ENCODE data around the gene ZFYVE16. TPM values are rescaled to one million over a fixed set of nuclear protein-coding genes. Genes with fewer than 3 reads are reported as not detected.

Gene ZFYVE16
- total RNA-seq, 4 donors from 2014 or later, result 24.3 to 64.0 (median 34.0) TPM

- no peak overlapping the region for H3K27ac ChIP-seq
- TF ChIP-seq POLR2A (IDR thresholded peaks at IDR 0.05) (no peak), POLR2AphosphoS5 (IDR thresholded peaks at IDR 0.05) (no peak), CTCF (IDR thresholded peaks at IDR 0.05) (no peak), EP300 (IDR thresholded peaks at IDR 0.05; ENCODE audit: low read depth) (no peak)
- WGBS, 2 donors (ENCODE audit: low coverage in 1 of 2), result 94 to 100% methylated on average over 2 to 3 of the region's 3 CpGs
- peaks cover 0 to 9% (median 8%) of the 10 kb centered on the region in 4 donors for H3K4me1 ChIP-seq
- H3K36me3 ChIP-seq, result peaks cover 0 to 5% (median 0%) of the 10 kb centered on the region in 4 donors
- peaks cover 2 to 7% of the 10 kb centered on the region in 2 donors for H3K9me3 ChIP-seq
- H3K27me3 ChIP-seq, result no peaks in the 10 kb centered on the region
- intact Hi-C loops (cut with DNase I; ENCODE audit: low total_unique reads), result no loop called here
- DNase-seq, result no peak
- in situ Hi-C loops (cut with MboI; ENCODE audit: low pct_ligation_motif_present in 1 of 4, low pct_unique_long_range_greater_than_20kb in 1 of 4, low sequenced_read_pairs in 3 of 4), result loop anchor here (10.0 to 25.0 kb wide), 2 partner anchors 179 to 191 kb away; partner anchors contain the start of genes DHFR (in 3 of the 4) and MSH3 (in 3 of the 4)
- no peak overlapping the region for H3K4me3 ChIP-seq
Measured at GRCh38 chr5:80483636-80484232, 75.9 kb downstream of the ZFYVE16 start.

GRCh38 chr5:80487444-80487828, 79.6 kb downstream of the ZFYVE16 start:
- Histone ChIP-seq H3K36me3 (peaks cover 0 to 3% (median 0%) of the 10 kb centered on the region in 4 donors), H3K27ac (peak overlapping the region; percentile 81 to 93 (median 86)), H3K4me1 (peaks cover 0 to 17% (median 11%) of the 10 kb centered on the region in 4 donors), H3K27me3 (no peaks in the 10 kb centered on the region), H3K9me3 (peaks cover 1 to 3% of the 10 kb centered on the region in 2 donors), H3K4me3 (peak overlapping the region; percentile 41 to 73 (median 56))
- 60 to 66% methylated on average over 7 to 18 of the region's 18 CpGs for WGBS, 2 donors (ENCODE audit: low coverage in 1 of 2)
- no peak for DNase-seq
- TF ChIP-seq EP300 (IDR thresholded peaks at IDR 0.05; ENCODE audit: low read depth), result no peak
- no peak for TF ChIP-seq POLR2AphosphoS5 (IDR thresholded peaks at IDR 0.05)
- TF ChIP-seq CTCF (IDR thresholded peaks at IDR 0.05), result no peak
- TF ChIP-seq POLR2A (IDR thresholded peaks at IDR 0.05), result no peak
- intact Hi-C loops (cut with DNase I; ENCODE audit: low total_unique reads) (no loop called here), in situ Hi-C loops (cut with MboI; ENCODE audit: low pct_ligation_motif_present in 1 of 4, low pct_unique_long_range_greater_than_20kb in 1 of 4, low sequenced_read_pairs in 3 of 4) (loop anchor here (10.0 to 25.0 kb wide), 2 partner anchors 175 to 187 kb away; partner anchors contain the start of genes DHFR (in 3 of the 4) and MSH3 (in 3 of the 4))

GRCh38 chr5:80487829-80488721, 80.2 kb downstream of the ZFYVE16 start, which contains the start of gene FAM151B:
FAM151B (plus strand) TSS chr5:80488100; CDS start chr5:80488124, 24 bp downstream.
- TF ChIP-seq POLR2A (IDR thresholded peaks at IDR 0.05), result peak; percentile 69
- TF ChIP-seq EP300 (IDR thresholded peaks at IDR 0.05; ENCODE audit: low read depth), result no peak
- TF ChIP-seq POLR2AphosphoS5 (IDR thresholded peaks at IDR 0.05), result peak; percentile 19 to 41 (median 26)
- Histone ChIP-seq H3K36me3 (no peaks in the 10 kb centered on the region), H3K4me1 (peaks cover 0 to 17% (median 11%) of the 10 kb centered on the region in 4 donors), H3K4me3 (peak within 1 kb of the TSS; percentile 41 to 73 (median 56)), H3K27ac (peak within 1 kb of the TSS; percentile 81 to 93 (median 86)), H3K9me3 (no peaks in the 10 kb centered on the region), H3K27me3 (no peaks in the 10 kb centered on the region)
- intact Hi-C loops (cut with DNase I; ENCODE audit: low total_unique reads), result no loop called here
- peak; percentile 91 for DNase-seq
- 1% methylated on average over 12 to 61 of the region's 85 CpGs for WGBS, 2 donors (ENCODE audit: low coverage in 1 of 2)
- in situ Hi-C loops (cut with MboI; ENCODE audit: low pct_ligation_motif_present in 1 of 4, low pct_unique_long_range_greater_than_20kb in 1 of 4, low sequenced_read_pairs in 3 of 4), result loop anchor here (10.0 to 25.0 kb wide), 2 partner anchors 174 to 187 kb away; partner anchors contain the start of genes DHFR (in 3 of the 4) and MSH3 (in 3 of the 4)

GRCh38 chr5:80491296-80491695, 83.4 kb downstream of the ZFYVE16 start:
- WGBS, 2 donors (ENCODE audit: low coverage in 1 of 2), result 80 to 87% methylated on average over 1 to 3 of the region's 3 CpGs
- in situ Hi-C loops (cut with MboI; ENCODE audit: low pct_ligation_motif_present in 1 of 4, low pct_unique_long_range_greater_than_20kb in 1 of 4, low sequenced_read_pairs in 3 of 4), result loop anchor here in 3 of 4 donors (25.0 kb wide), 1 partner anchor 171 kb away; the partner anchor contains the start of genes DHFR (in 3 of the 3) and MSH3 (in 3 of the 3)
- no peak for DNase-seq
- no peak overlapping the region for H3K4me3 ChIP-seq
- no peaks in the 10 kb centered on the region for H3K9me3 ChIP-seq
- no peak overlapping the region for H3K27ac ChIP-seq
- H3K4me1 ChIP-seq, result peaks cover 0 to 17% (median 11%) of the 10 kb centered on the region in 4 donors
- no peak for TF ChIP-seq POLR2AphosphoS5 (IDR thresholded peaks at IDR 0.05)
- no peak for TF ChIP-seq EP300 (IDR thresholded peaks at IDR 0.05; ENCODE audit: low read depth)
- TF ChIP-seq CTCF (IDR thresholded peaks at IDR 0.05), result no peak
- no peak for TF ChIP-seq POLR2A (IDR thresholded peaks at IDR 0.05)
- no peaks in the 10 kb centered on the region for H3K36me3 ChIP-seq
- intact Hi-C loops (cut with DNase I; ENCODE audit: low total_unique reads), result no loop called here
- no peaks in the 10 kb centered on the region for H3K27me3 ChIP-seq
